Measurements from ENCODE around the gene UBXN10. TPM values are rescaled to one million over a fixed set of nuclear protein-coding genes. Genes with fewer than 3 reads are reported as not detected.

UBXN10 gene
- polyA plus RNA-seq, 1 donor (not counting 4 experiments of a cell fraction or from before 2014, with no cell fraction given) = 0.05 TPM

- H4K20me1 ChIP-seq (ENCODE audit: control insufficient read depth, extremely low read depth, insufficient read depth, low read length) = no peaks in the 10 kb centered on the region
- H3K36me3 ChIP-seq (ENCODE audit: control insufficient read depth in 2 of 2, extremely low read depth in 1 of 2, insufficient read depth in 2 of 2, low read length in 2 of 2) = no peaks in the 10 kb centered on the region
- no peak for DNase-seq (ENCODE audit: low read depth, low spot score)
- no peak overlapping the region for H3K4me2 ChIP-seq (ENCODE audit: control insufficient read depth, extremely low read depth, insufficient read depth, low read depth, low read length)
- H3K9me1 ChIP-seq (ENCODE audit: control insufficient read depth, extremely low read depth, insufficient read depth, low read length) = no peaks in the 10 kb centered on the region
- no peak for FAIRE-seq
- H2AFZ ChIP-seq (ENCODE audit: control insufficient read depth, low read length) = no peak overlapping the region
- TF ChIP-seq CTCF (optimal IDR thresholded peaks at IDR 0.05 in 1 of 3, IDR thresholded peaks at IDR 0.05 in 1 of 3, conservative IDR thresholded peaks at IDR 0.05 in 1 of 3; ENCODE audit: extremely low read depth in 1 of 3, insufficient read depth in 2 of 3, low read length in 3 of 3) = no peak
- no peak for TF ChIP-seq EZH2 (IDR thresholded peaks at IDR 0.05; ENCODE audit: low read length)
- no peaks in the 10 kb centered on the region for H3K27me3 ChIP-seq (ENCODE audit: control insufficient read depth, extremely low read depth, insufficient read depth, low read length)
- dilution Hi-C loops (cut with MboI; ENCODE audit: extremely low pct_ligation_motif_present, low sequenced_read_pairs) = no loop called here
- H3K9ac ChIP-seq (ENCODE audit: control insufficient read depth, extremely low read depth, insufficient read depth, low read length) = no peak overlapping the region
- H3K4me3 ChIP-seq (ENCODE audit: control insufficient read depth in 2 of 3, extremely low read depth in 1 of 3, insufficient read depth in 2 of 3, low read depth in 1 of 3, low read length in 3 of 3) = no peak overlapping the region
- peaks cover 21% of the 10 kb centered on the region for H3K4me1 ChIP-seq (ENCODE audit: control insufficient read depth, extremely low read depth, insufficient read depth, low read length)
- no peak overlapping the region for H3K27ac ChIP-seq (ENCODE audit: control insufficient read depth, insufficient read depth, low read length)
- H3K9me3 ChIP-seq (ENCODE audit: control insufficient read depth, low read depth, low read length) = peaks cover 4% of the 10 kb centered on the region
- no peaks in the 10 kb centered on the region for H3K79me2 ChIP-seq (ENCODE audit: control insufficient read depth, insufficient read depth, low read length)
Observed at GRCh38 chr1:20166051-20166450, 19.8 kb upstream of the UBXN10 start.

GRCh38 chr1:20167126-20167525 is 18.8 kb upstream of the UBXN10 start:
- no peak overlapping the region for H3K27ac ChIP-seq (ENCODE audit: control insufficient read depth, insufficient read depth, low read length)
- peak overlapping the region; percentile 16 for H3K4me2 ChIP-seq (ENCODE audit: control insufficient read depth, extremely low read depth, insufficient read depth, low read depth, low read length)
- peaks cover 4% of the 10 kb centered on the region for H3K9me3 ChIP-seq (ENCODE audit: control insufficient read depth, low read depth, low read length)
- H3K9me1 ChIP-seq (ENCODE audit: control insufficient read depth, extremely low read depth, insufficient read depth, low read length) = no peaks in the 10 kb centered on the region
- DNase-seq (ENCODE audit: low read depth, low spot score) (peak; percentile 71), FAIRE-seq (no peak)
- H3K27me3 ChIP-seq (ENCODE audit: control insufficient read depth, extremely low read depth, insufficient read depth, low read length) = no peaks in the 10 kb centered on the region
- no peaks in the 10 kb centered on the region for H4K20me1 ChIP-seq (ENCODE audit: control insufficient read depth, extremely low read depth, insufficient read depth, low read length)
- dilution Hi-C loops (cut with MboI; ENCODE audit: extremely low pct_ligation_motif_present, low sequenced_read_pairs) = no loop called here
- TF ChIP-seq EZH2 (IDR thresholded peaks at IDR 0.05; ENCODE audit: low read length) (no peak), CTCF (optimal IDR thresholded peaks at IDR 0.05 in 1 of 3, IDR thresholded peaks at IDR 0.05 in 1 of 3, conservative IDR thresholded peaks at IDR 0.05 in 1 of 3; ENCODE audit: extremely low read depth in 1 of 3, insufficient read depth in 2 of 3, low read length in 3 of 3) (no peak)
- no peak overlapping the region for H2AFZ ChIP-seq (ENCODE audit: control insufficient read depth, low read length)
- H3K4me3 ChIP-seq (ENCODE audit: control insufficient read depth in 2 of 3, extremely low read depth in 1 of 3, insufficient read depth in 2 of 3, low read depth in 1 of 3, low read length in 3 of 3) = no peak overlapping the region
- H3K36me3 ChIP-seq (ENCODE audit: control insufficient read depth in 2 of 2, extremely low read depth in 1 of 2, insufficient read depth in 2 of 2, low read length in 2 of 2) = no peaks in the 10 kb centered on the region
- no peaks in the 10 kb centered on the region for H3K79me2 ChIP-seq (ENCODE audit: control insufficient read depth, insufficient read depth, low read length)
- no peak overlapping the region for H3K9ac ChIP-seq (ENCODE audit: control insufficient read depth, extremely low read depth, insufficient read depth, low read length)
- H3K4me1 ChIP-seq (ENCODE audit: control insufficient read depth, extremely low read depth, insufficient read depth, low read length) = peaks cover 26% of the 10 kb centered on the region
